H1 (cell line): Measurements from ENCODE around the gene SUSD5. TPM values are rescaled to one million over a fixed set of nuclear protein-coding genes. Genes with fewer than 3 reads are reported as not detected.

Experiments
- CTCF ChIA-PET: fragments of 300-600 bp; sonication (Branson Sonifier 250); formaldehyde crosslinking; loops from one replicate; lab custom pipeline; 2021; ENCODE audit not compliant: partially characterized antibody; lab: Charles Lee
- POLR2A ChIA-PET: fragments of 300-600 bp; sonication (Branson Sonifier 250); formaldehyde crosslinking; loops from one replicate; lab custom pipeline; 2021; ENCODE audit warnings: inconsistent platforms; ENCODE audit not compliant: partially characterized antibody; lab: Charles Lee
- DNase-seq, 2 experiments: peaks; one replicate each; pipeline versions ENCODE4 v3.0.0 to v3.0.0-alpha.2; 2010 to 2022; ENCODE audit warnings: low spot score in 2 of 2, low read depth in 1 of 2, mixed read lengths in 1 of 2
- FAIRE-seq: peaks from 2 replicates; lab custom pipeline; 2011; peaks lifted over from hg19 to GRCh38; lab: Jason Lieb, UNC
- H2AFZ ChIP-seq: 2 replicates; pipeline ENCODE4 v1.8.1; 2012; ENCODE audit warnings: low read length, inconsistent platforms
- H2AK5ac ChIP-seq: 2 replicates; pipeline ENCODE4 v1.6.1; 2013; ENCODE audit warnings: low read depth, low read length
- H2BK120ac ChIP-seq: replicated peaks from 2 replicates; pipeline ENCODE3; 2013; ENCODE audit warnings: low read depth, low read length, inconsistent platforms
- H2BK12ac ChIP-seq: 2 replicates; pipeline ENCODE4 v1.6.1; 2013; ENCODE audit warnings: low read depth, low read length
- H2BK15ac ChIP-seq: 2 replicates; pipeline ENCODE4 v1.6.1; 2013; ENCODE audit warnings: low read length
- H2BK20ac ChIP-seq: 2 replicates; pipeline ENCODE4 v1.6.1; 2013; ENCODE audit warnings: low read length
- H2BK5ac ChIP-seq: 2 replicates; pipeline ENCODE4 v1.6.1; 2013; ENCODE audit warnings: low read depth, low read length
- H3K14ac ChIP-seq: 2 replicates; pipeline ENCODE4 v1.6.1; 2013; ENCODE audit warnings: inconsistent platforms; ENCODE audit not compliant: insufficient read length
- H3K18ac ChIP-seq: 2 replicates; pipeline ENCODE4 v1.6.1; 2013; ENCODE audit warnings: low read length; ENCODE audit errors: extremely low read depth
- H3K23ac ChIP-seq: 2 replicates; pipeline ENCODE4 v1.6.1; 2013; ENCODE audit warnings: inconsistent platforms; ENCODE audit not compliant: insufficient read length
- H3K23me2 ChIP-seq: 2 replicates; pipeline ENCODE4 v1.6.1; 2013; ENCODE audit warnings: low read depth, low read length
- H3K27ac ChIP-seq: 2 replicates; pipeline ENCODE4 v1.6.1; 2011; ENCODE audit warnings: low read depth, low read length, inconsistent platforms
- H3K27me3 ChIP-seq, 4 experiments: replicated peaks in 1 of 4; 1 replicate in 1 of 4; 2 replicates in 3 of 4; pipeline versions ENCODE4 v1.6.1 to v1.8.1; 2011 to 2013; ENCODE audit warnings: low read length in 3 of 4, mild to moderate bottlenecking in 3 of 4, inconsistent platforms in 2 of 4, mixed read lengths in 2 of 4, moderate library complexity in 1 of 4; ENCODE audit not compliant: control insufficient read depth in 3 of 4, insufficient read depth in 3 of 4; ENCODE audit errors: extremely low read depth in 1 of 4
- H3K36me3 ChIP-seq, 4 experiments: 2 replicates each; pipeline versions ENCODE4 v1.6.1 to v1.8.1; 2011 to 2013; ENCODE audit warnings: mild to moderate bottlenecking in 4 of 4, low read length in 3 of 4, moderate library complexity in 2 of 4, control low read depth in 1 of 4, inconsistent platforms in 1 of 4; ENCODE audit not compliant: insufficient read depth in 4 of 4, control insufficient read depth in 2 of 4
- H3K4ac ChIP-seq: replicated peaks from 2 replicates; pipeline ENCODE3; 2013; ENCODE audit warnings: low read length, low read depth, mixed read lengths, inconsistent platforms; ENCODE audit not compliant: insufficient read length
- H3K4me1 ChIP-seq, 4 experiments: replicated peaks in 1 of 4; 1 replicate in 1 of 4; 2 replicates in 3 of 4; pipeline versions ENCODE4 v1.6.1 to v1.8.1; 2011 to 2013; ENCODE audit warnings: low read length in 3 of 4, inconsistent platforms in 2 of 4, mixed read lengths in 1 of 4; ENCODE audit not compliant: insufficient read depth in 4 of 4, control insufficient read depth in 3 of 4
- H3K4me2 ChIP-seq, 2 experiments: 2 replicates each; pipeline versions ENCODE4 v1.6.1 to v1.8.1; 2011 to 2013; ENCODE audit warnings: low read depth in 2 of 2, low read length in 2 of 2, control low read depth in 1 of 2, inconsistent platforms in 1 of 2, mild to moderate bottlenecking in 1 of 2; ENCODE audit not compliant: insufficient read depth in 1 of 2
- H3K4me3 ChIP-seq, 4 experiments: fragments of 200-600, 300-600 bp in 1 of 4; sonication (generic), shearing (Covaris generic), sonication (Bioruptor Twin) in 1 of 4; 2 replicates each; pipeline versions ENCODE4 v1.5.1 to v1.8.1; 2011 to 2016; ENCODE audit warnings: low read length in 4 of 4, low read depth in 3 of 4, control low read depth in 2 of 4, inconsistent platforms in 2 of 4, mild to moderate bottlenecking in 2 of 4, mixed read lengths in 1 of 4, moderate library complexity in 1 of 4; ENCODE audit not compliant: insufficient read depth in 2 of 4; ENCODE audit errors: extremely low read depth in 1 of 4
- H3K56ac ChIP-seq: replicated peaks from 2 replicates; pipeline ENCODE3; 2013; ENCODE audit warnings: low read depth, mild to moderate bottlenecking, mixed read lengths, low read length, inconsistent platforms; ENCODE audit not compliant: insufficient read length
- H3K79me1 ChIP-seq: 2 replicates; pipeline ENCODE4 v1.6.1; 2013; ENCODE audit warnings: low read depth, low read length, control low read depth
- H3K79me2 ChIP-seq, 2 experiments: 2 replicates each; pipeline versions ENCODE4 v1.6.1 to v1.8.1; 2012 to 2013; ENCODE audit warnings: low read length in 2 of 2, mild to moderate bottlenecking in 2 of 2, inconsistent platforms in 1 of 2; ENCODE audit not compliant: insufficient read depth in 2 of 2, control insufficient read depth in 1 of 2
- H3K9ac ChIP-seq, 4 experiments: replicated peaks in 1 of 4; 1 replicate in 1 of 4; 2 replicates in 3 of 4; pipeline versions ENCODE4 v1.6.1 to v1.8.1; 2011 to 2013; ENCODE audit warnings: low read depth in 3 of 4, low read length in 3 of 4, control low read depth in 2 of 4, mild to moderate bottlenecking in 2 of 4, moderate library complexity in 2 of 4, inconsistent platforms in 1 of 4; ENCODE audit errors: extremely low read depth in 1 of 4
- H3K9me3 ChIP-seq, 2 experiments: 2 replicates each; pipeline versions ENCODE4 v1.6.1 to v1.8.1; 2012 to 2013; ENCODE audit warnings: mild to moderate bottlenecking in 2 of 2, moderate library complexity in 2 of 2, control low read depth in 1 of 2, inconsistent platforms in 1 of 2, low read depth in 1 of 2, low read length in 1 of 2, mixed read lengths in 1 of 2; ENCODE audit not compliant: insufficient read depth in 2 of 2
- H4K20me1 ChIP-seq, 2 experiments: replicated peaks in 1 of 2; 2 replicates each; pipeline versions ENCODE3 to v1.8.1; 2011 to 2013; ENCODE audit warnings: inconsistent platforms in 2 of 2, low read length in 2 of 2, mild to moderate bottlenecking in 1 of 2; ENCODE audit not compliant: insufficient read depth in 2 of 2, control insufficient read depth in 1 of 2
- H4K5ac ChIP-seq: 2 replicates; pipeline ENCODE4 v1.6.1; 2013; ENCODE audit warnings: low read length, low read depth, mixed read lengths, inconsistent platforms; ENCODE audit not compliant: insufficient read length
- H4K8ac ChIP-seq: 2 replicates; pipeline ENCODE4 v1.8.0; 2013; ENCODE audit warnings: mild to moderate bottlenecking, moderate library complexity, low read length, inconsistent platforms; ENCODE audit not compliant: insufficient read depth; ENCODE audit errors: extremely low read depth
- H4K91ac ChIP-seq: replicated peaks from 2 replicates; pipeline ENCODE3; 2013; ENCODE audit warnings: low read length, mixed read lengths, inconsistent platforms; ENCODE audit not compliant: insufficient read length
- BACH1 ChIP-seq: IDR thresholded peaks from 2 replicates; pipeline ENCODE4 v1.6.1; 2012; ENCODE audit warnings: low read length, improper control_type of control experiment
- BRCA1 ChIP-seq: IDR thresholded peaks from 2 replicates; pipeline ENCODE4 v1.6.1; 2012; ENCODE audit warnings: low read depth, low read length, improper control_type of control experiment
- CREB1 ChIP-seq: IDR thresholded peaks from 2 replicates; pipeline ENCODE4 v1.6.1; 2012; ENCODE audit warnings: inconsistent platforms
- GABPA ChIP-seq: IDR thresholded peaks from 2 replicates; pipeline ENCODE4 v1.6.1; 2011; ENCODE audit warnings: mild to moderate bottlenecking, low read length, moderate library complexity, borderline replicate concordance; ENCODE audit not compliant: insufficient read depth
- GTF2F1 ChIP-seq: IDR thresholded peaks from 2 replicates; pipeline ENCODE4 v1.6.1; 2012; ENCODE audit warnings: low read depth, low read length, improper control_type of control experiment, borderline replicate concordance
- POU5F1 ChIP-seq: IDR thresholded peaks from 2 replicates; pipeline ENCODE4 v1.6.1; 2011; ENCODE audit warnings: low read depth, mild to moderate bottlenecking, low read length, moderate library complexity
- SAP30 ChIP-seq: fragments of 300-600 bp; sonication (generic); IDR thresholded peaks from 2 replicates; pipeline ENCODE4 v1.7.1; 2012; ENCODE audit warnings: low read length, moderate library complexity, mild to moderate bottlenecking, inconsistent platforms; ENCODE audit not compliant: insufficient read depth, insufficient replicate concordance
- WGBS, 2 experiments: shearing (Covaris generic) in 1 of 2; methylation state at CpG; one replicate each; pipeline versions ENCODE4 v1.1.6 to v1.1.7; 2013 to 2015; ENCODE audit warnings: low lambda C conversion rate in 2 of 2, mixed read lengths in 2 of 2, inconsistent platforms in 1 of 2, low coverage in 1 of 2, missing lambda C conversion rate in 1 of 2; ENCODE audit not compliant: insufficient replicate concordance in 2 of 2, insufficient coverage in 1 of 2, insufficient read length in 1 of 2; ENCODE audit errors: extremely low coverage in 1 of 2, missing lambda C conversion rate in 1 of 2; 5-methylcytosine and 5-hydroxymethylcytosine counted together
- polyA plus RNA-seq, 7 experiments: library from polyadenylated mRNA; depleted of rRNA in 3 of 7; stranded (reverse) in 5 of 7; unstranded in 2 of 7; fragments of >200 nt in 5 of 7; fragments of 200-250 nt in 2 of 7; gene quantifications; 1 replicate in 5 of 7; 2 replicates in 1 of 7; 4 replicates in 1 of 7; pipeline versions ENCODE4 v1.2.1 to v1.2.3, GENCODE V29; 2011 to 2013; ENCODE audit warnings: missing spikeins in 2 of 7, mixed read lengths in 2 of 7
- total RNA-seq: library from RNA; stranded (reverse); fragmentation: NEBNext Ultra II Directional; extraction: Animal tissue kit (Norgen Biotek cat#: 25700); gene quantifications from 2 replicates; pipeline ENCODE4 v1.2.1, GENCODE V29; 2021

SUSD5 gene
- total and polyA plus RNA-seq, 2 of the 8 experiments (the other 6 are each of a cell fraction or from before 2014, with no cell fraction given): 0.92 to 3.3 TPM

- no peaks in the 10 kb centered on the region for H3K36me3 ChIP-seq
- no peak overlapping the region for H2BK12ac ChIP-seq
- peaks cover 0 to 3% (median 0%) of the 10 kb centered on the region in 4 experiments; a peak in 4 of 7 replicates for H3K4me1 ChIP-seq
- TF ChIP-seq SAP30: no peak
- no peak for TF ChIP-seq GABPA
- TF ChIP-seq POU5F1: no peak
- no peak for TF ChIP-seq BRCA1
- TF ChIP-seq GTF2F1: no peak
- no peak for TF ChIP-seq CREB1
- TF ChIP-seq BACH1: no peak
- TF ChIP-seq, all 59 proteins: peak for 0
- no peak overlapping the region for H2BK20ac ChIP-seq
- 63% methylated on average over 2 of the region's 2 CpGs; no CpG with 5 or more reads in 1 of the 2 experiments for WGBS, 2 experiments
- no peak overlapping the region for H3K9ac ChIP-seq
- H3K56ac ChIP-seq: no peak overlapping the region
- POLR2A ChIA-PET: interaction anchor here (1.0 kb wide), 1 partner anchor 27 kb away, joined by 3 read pairs; no protein-coding TSS in a partner anchor
- no peak overlapping the region for H2BK15ac ChIP-seq
- peaks cover 0 to 5% of the 10 kb centered on the region in 2 experiments for H4K20me1 ChIP-seq
- H2BK5ac ChIP-seq: no peak overlapping the region
- CTCF ChIA-PET: interaction anchor here (0.7 to 1.5 kb wide), 3 partner anchors 11 to 31 kb away, joined by 3 to 4 read pairs (median 3); partner anchors contain the start of gene CRTAP
- H3K79me1 ChIP-seq: peaks cover 3% of the 10 kb centered on the region
- no peak for FAIRE-seq
- no peak overlapping the region for H4K5ac ChIP-seq
- H2BK120ac ChIP-seq: no peak overlapping the region
- no peak overlapping the region for H3K4me2 ChIP-seq
- H3K27me3 ChIP-seq: no peaks in the 10 kb centered on the region; a peak in 2 of 7 replicates
- no peak for DNase-seq
- no peak overlapping the region for H3K18ac ChIP-seq
- no peak overlapping the region for H4K91ac ChIP-seq
- no peak overlapping the region for H3K23ac ChIP-seq
- H3K27ac ChIP-seq: no peak overlapping the region
- no peak overlapping the region for H4K8ac ChIP-seq
- peaks cover 0 to 8% of the 10 kb centered on the region in 2 experiments; a peak in 2 of 4 replicates for H3K79me2 ChIP-seq
- H3K4me3 ChIP-seq: no peak overlapping the region
- peaks cover 10% of the 10 kb centered on the region for H3K23me2 ChIP-seq
- H3K9me3 ChIP-seq: no peaks in the 10 kb centered on the region
- H2AFZ ChIP-seq: no peak overlapping the region
- no peak overlapping the region for H3K14ac ChIP-seq
- no peak overlapping the region for H3K4ac ChIP-seq
- H2AK5ac ChIP-seq: no peak overlapping the region
Measured at GRCh38 chr3:33100229-33100628, 118.4 kb downstream of the SUSD5 start.
